H1 (cell line): ENCODE results near the gene MED12L. TPM values are rescaled to one million over a fixed set of nuclear protein-coding genes. Genes with fewer than 3 reads are reported as not detected.

Experiments
- CTCF ChIA-PET: fragments of 300-600 bp; sonication (Branson Sonifier 250); formaldehyde crosslinking; loops from one replicate; lab custom pipeline; 2021; ENCODE audit not compliant: partially characterized antibody; lab: Charles Lee
- POLR2A ChIA-PET: fragments of 300-600 bp; sonication (Branson Sonifier 250); formaldehyde crosslinking; loops from one replicate; lab custom pipeline; 2021; ENCODE audit warnings: inconsistent platforms; ENCODE audit not compliant: partially characterized antibody; lab: Charles Lee
- DNase-seq, 2 experiments: peaks; one replicate each; pipeline versions ENCODE4 v3.0.0 to v3.0.0-alpha.2; 2010 to 2022; ENCODE audit warnings: low spot score in 2 of 2, low read depth in 1 of 2, mixed read lengths in 1 of 2
- FAIRE-seq: peaks from 2 replicates; lab custom pipeline; 2011; peaks lifted over from hg19 to GRCh38; lab: Jason Lieb, UNC
- H2AFZ ChIP-seq: 2 replicates; pipeline ENCODE4 v1.8.1; 2012; ENCODE audit warnings: low read length, inconsistent platforms
- H2AK5ac ChIP-seq: 2 replicates; pipeline ENCODE4 v1.6.1; 2013; ENCODE audit warnings: low read depth, low read length
- H2BK120ac ChIP-seq: replicated peaks from 2 replicates; pipeline ENCODE3; 2013; ENCODE audit warnings: low read depth, low read length, inconsistent platforms
- H2BK12ac ChIP-seq: 2 replicates; pipeline ENCODE4 v1.6.1; 2013; ENCODE audit warnings: low read depth, low read length
- H2BK15ac ChIP-seq: 2 replicates; pipeline ENCODE4 v1.6.1; 2013; ENCODE audit warnings: low read length
- H2BK20ac ChIP-seq: 2 replicates; pipeline ENCODE4 v1.6.1; 2013; ENCODE audit warnings: low read length
- H2BK5ac ChIP-seq: 2 replicates; pipeline ENCODE4 v1.6.1; 2013; ENCODE audit warnings: low read depth, low read length
- H3K14ac ChIP-seq: 2 replicates; pipeline ENCODE4 v1.6.1; 2013; ENCODE audit warnings: inconsistent platforms; ENCODE audit not compliant: insufficient read length
- H3K18ac ChIP-seq: 2 replicates; pipeline ENCODE4 v1.6.1; 2013; ENCODE audit warnings: low read length; ENCODE audit errors: extremely low read depth
- H3K23ac ChIP-seq: 2 replicates; pipeline ENCODE4 v1.6.1; 2013; ENCODE audit warnings: inconsistent platforms; ENCODE audit not compliant: insufficient read length
- H3K23me2 ChIP-seq: 2 replicates; pipeline ENCODE4 v1.6.1; 2013; ENCODE audit warnings: low read depth, low read length
- H3K27ac ChIP-seq: 2 replicates; pipeline ENCODE4 v1.6.1; 2011; ENCODE audit warnings: low read depth, low read length, inconsistent platforms
- H3K27me3 ChIP-seq, 4 experiments: replicated peaks in 1 of 4; 1 replicate in 1 of 4; 2 replicates in 3 of 4; pipeline versions ENCODE4 v1.6.1 to v1.8.1; 2011 to 2013; ENCODE audit warnings: low read length in 3 of 4, mild to moderate bottlenecking in 3 of 4, inconsistent platforms in 2 of 4, mixed read lengths in 2 of 4, moderate library complexity in 1 of 4; ENCODE audit not compliant: control insufficient read depth in 3 of 4, insufficient read depth in 3 of 4; ENCODE audit errors: extremely low read depth in 1 of 4
- H3K36me3 ChIP-seq, 4 experiments: 2 replicates each; pipeline versions ENCODE4 v1.6.1 to v1.8.1; 2011 to 2013; ENCODE audit warnings: mild to moderate bottlenecking in 4 of 4, low read length in 3 of 4, moderate library complexity in 2 of 4, control low read depth in 1 of 4, inconsistent platforms in 1 of 4; ENCODE audit not compliant: insufficient read depth in 4 of 4, control insufficient read depth in 2 of 4
- H3K4ac ChIP-seq: replicated peaks from 2 replicates; pipeline ENCODE3; 2013; ENCODE audit warnings: low read length, low read depth, mixed read lengths, inconsistent platforms; ENCODE audit not compliant: insufficient read length
- H3K4me1 ChIP-seq, 4 experiments: replicated peaks in 1 of 4; 1 replicate in 1 of 4; 2 replicates in 3 of 4; pipeline versions ENCODE4 v1.6.1 to v1.8.1; 2011 to 2013; ENCODE audit warnings: low read length in 3 of 4, inconsistent platforms in 2 of 4, mixed read lengths in 1 of 4; ENCODE audit not compliant: insufficient read depth in 4 of 4, control insufficient read depth in 3 of 4
- H3K4me2 ChIP-seq, 2 experiments: 2 replicates each; pipeline versions ENCODE4 v1.6.1 to v1.8.1; 2011 to 2013; ENCODE audit warnings: low read depth in 2 of 2, low read length in 2 of 2, control low read depth in 1 of 2, inconsistent platforms in 1 of 2, mild to moderate bottlenecking in 1 of 2; ENCODE audit not compliant: insufficient read depth in 1 of 2
- H3K4me3 ChIP-seq, 4 experiments: fragments of 200-600, 300-600 bp in 1 of 4; sonication (generic), shearing (Covaris generic), sonication (Bioruptor Twin) in 1 of 4; 2 replicates each; pipeline versions ENCODE4 v1.5.1 to v1.8.1; 2011 to 2016; ENCODE audit warnings: low read length in 4 of 4, low read depth in 3 of 4, control low read depth in 2 of 4, inconsistent platforms in 2 of 4, mild to moderate bottlenecking in 2 of 4, mixed read lengths in 1 of 4, moderate library complexity in 1 of 4; ENCODE audit not compliant: insufficient read depth in 2 of 4; ENCODE audit errors: extremely low read depth in 1 of 4
- H3K56ac ChIP-seq: replicated peaks from 2 replicates; pipeline ENCODE3; 2013; ENCODE audit warnings: low read depth, mild to moderate bottlenecking, mixed read lengths, low read length, inconsistent platforms; ENCODE audit not compliant: insufficient read length
- H3K79me1 ChIP-seq: 2 replicates; pipeline ENCODE4 v1.6.1; 2013; ENCODE audit warnings: low read depth, low read length, control low read depth
- H3K79me2 ChIP-seq, 2 experiments: 2 replicates each; pipeline versions ENCODE4 v1.6.1 to v1.8.1; 2012 to 2013; ENCODE audit warnings: low read length in 2 of 2, mild to moderate bottlenecking in 2 of 2, inconsistent platforms in 1 of 2; ENCODE audit not compliant: insufficient read depth in 2 of 2, control insufficient read depth in 1 of 2
- H3K9ac ChIP-seq, 4 experiments: replicated peaks in 1 of 4; 1 replicate in 1 of 4; 2 replicates in 3 of 4; pipeline versions ENCODE4 v1.6.1 to v1.8.1; 2011 to 2013; ENCODE audit warnings: low read depth in 3 of 4, low read length in 3 of 4, control low read depth in 2 of 4, mild to moderate bottlenecking in 2 of 4, moderate library complexity in 2 of 4, inconsistent platforms in 1 of 4; ENCODE audit errors: extremely low read depth in 1 of 4
- H3K9me3 ChIP-seq, 2 experiments: 2 replicates each; pipeline versions ENCODE4 v1.6.1 to v1.8.1; 2012 to 2013; ENCODE audit warnings: mild to moderate bottlenecking in 2 of 2, moderate library complexity in 2 of 2, control low read depth in 1 of 2, inconsistent platforms in 1 of 2, low read depth in 1 of 2, low read length in 1 of 2, mixed read lengths in 1 of 2; ENCODE audit not compliant: insufficient read depth in 2 of 2
- H4K20me1 ChIP-seq, 2 experiments: replicated peaks in 1 of 2; 2 replicates each; pipeline versions ENCODE3 to v1.8.1; 2011 to 2013; ENCODE audit warnings: inconsistent platforms in 2 of 2, low read length in 2 of 2, mild to moderate bottlenecking in 1 of 2; ENCODE audit not compliant: insufficient read depth in 2 of 2, control insufficient read depth in 1 of 2
- H4K5ac ChIP-seq: 2 replicates; pipeline ENCODE4 v1.6.1; 2013; ENCODE audit warnings: low read length, low read depth, mixed read lengths, inconsistent platforms; ENCODE audit not compliant: insufficient read length
- H4K8ac ChIP-seq: 2 replicates; pipeline ENCODE4 v1.8.0; 2013; ENCODE audit warnings: mild to moderate bottlenecking, moderate library complexity, low read length, inconsistent platforms; ENCODE audit not compliant: insufficient read depth; ENCODE audit errors: extremely low read depth
- H4K91ac ChIP-seq: replicated peaks from 2 replicates; pipeline ENCODE3; 2013; ENCODE audit warnings: low read length, mixed read lengths, inconsistent platforms; ENCODE audit not compliant: insufficient read length
- ASH2L ChIP-seq: fragments of 200-600, 300-600 bp; sonication (generic); IDR thresholded peaks from one replicate; pipeline ENCODE4 v1.7.1; 2017; ENCODE audit warnings: low read length
- BCL11A ChIP-seq, 2 experiments: IDR thresholded peaks; one replicate each; pipeline ENCODE4 v1.6.1; 2011; ENCODE audit warnings: low read depth in 2 of 2, low read length in 2 of 2, mild to moderate bottlenecking in 2 of 2
- CBX5 ChIP-seq: fragments of 300-800, 300-1000 bp; sonication (generic); IDR thresholded peaks from 2 replicates; pipeline ENCODE4 v1.7.1; 2016; ENCODE audit warnings: antibody characterized with exemption, low read length, low read depth
- CTBP2 ChIP-seq: IDR thresholded peaks from 2 replicates; pipeline ENCODE4 v1.7.0; 2011; ENCODE audit warnings: borderline replicate concordance, mild to moderate bottlenecking, moderate library complexity, mixed read lengths, low read length; ENCODE audit not compliant: insufficient read depth, insufficient read length
- EGR1 ChIP-seq: IDR thresholded peaks from 2 replicates; pipeline ENCODE4 v1.6.1; 2011; ENCODE audit warnings: low read depth, low read length, borderline replicate concordance
- GABPA ChIP-seq: IDR thresholded peaks from 2 replicates; pipeline ENCODE4 v1.6.1; 2011; ENCODE audit warnings: mild to moderate bottlenecking, low read length, moderate library complexity, borderline replicate concordance; ENCODE audit not compliant: insufficient read depth
- GTF2F1 ChIP-seq: IDR thresholded peaks from 2 replicates; pipeline ENCODE4 v1.6.1; 2012; ENCODE audit warnings: low read depth, low read length, improper control_type of control experiment, borderline replicate concordance
- JUND ChIP-seq: IDR thresholded peaks from 2 replicates; pipeline ENCODE4 v1.6.1; 2011; ENCODE audit warnings: mild to moderate bottlenecking, improper control_type of control experiment, low read length
- KDM1A ChIP-seq: fragments of 200-600, 300-600 bp; sonication (generic); IDR thresholded peaks from 2 replicates; pipeline ENCODE4 v1.7.1; 2016; ENCODE audit warnings: mild to moderate bottlenecking, low read length, borderline replicate concordance
- NANOG ChIP-seq: IDR thresholded peaks from 2 replicates; pipeline ENCODE4 v1.6.1; 2011; ENCODE audit warnings: low read length, low read depth, mild to moderate bottlenecking, inconsistent platforms; ENCODE audit not compliant: insufficient read depth, poor library complexity, severe bottlenecking
- RFX5 ChIP-seq: IDR thresholded peaks from 2 replicates; pipeline ENCODE4 v1.6.1; 2011; ENCODE audit warnings: low read depth, low read length, improper control_type of control experiment, borderline replicate concordance
- SAP30 ChIP-seq: fragments of 300-600 bp; sonication (generic); IDR thresholded peaks from 2 replicates; pipeline ENCODE4 v1.7.1; 2012; ENCODE audit warnings: low read length, moderate library complexity, mild to moderate bottlenecking, inconsistent platforms; ENCODE audit not compliant: insufficient read depth, insufficient replicate concordance
- SIRT6 ChIP-seq: IDR thresholded peaks from one replicate; pipeline ENCODE4 v1.7.1; 2012; ENCODE audit warnings: low read length, inconsistent platforms
- TAF1 ChIP-seq: IDR thresholded peaks from 2 replicates; pipeline ENCODE4 v1.6.1; 2011; ENCODE audit warnings: mild to moderate bottlenecking, low read depth, low read length
- WGBS, 2 experiments: shearing (Covaris generic) in 1 of 2; methylation state at CpG; one replicate each; pipeline versions ENCODE4 v1.1.6 to v1.1.7; 2013 to 2015; ENCODE audit warnings: low lambda C conversion rate in 2 of 2, mixed read lengths in 2 of 2, inconsistent platforms in 1 of 2, low coverage in 1 of 2, missing lambda C conversion rate in 1 of 2; ENCODE audit not compliant: insufficient replicate concordance in 2 of 2, insufficient coverage in 1 of 2, insufficient read length in 1 of 2; ENCODE audit errors: extremely low coverage in 1 of 2, missing lambda C conversion rate in 1 of 2; 5-methylcytosine and 5-hydroxymethylcytosine counted together
- polyA plus RNA-seq, 7 experiments: library from polyadenylated mRNA; depleted of rRNA in 3 of 7; stranded (reverse) in 5 of 7; unstranded in 2 of 7; fragments of >200 nt in 5 of 7; fragments of 200-250 nt in 2 of 7; gene quantifications; 1 replicate in 5 of 7; 2 replicates in 1 of 7; 4 replicates in 1 of 7; pipeline versions ENCODE4 v1.2.1 to v1.2.3, GENCODE V29; 2011 to 2013; ENCODE audit warnings: missing spikeins in 2 of 7, mixed read lengths in 2 of 7
- total RNA-seq: library from RNA; stranded (reverse); fragmentation: NEBNext Ultra II Directional; extraction: Animal tissue kit (Norgen Biotek cat#: 25700); gene quantifications from 2 replicates; pipeline ENCODE4 v1.2.1, GENCODE V29; 2021

Gene MED12L
- total and polyA plus RNA-seq, 2 of the 8 experiments (the other 6 are each of a cell fraction or from before 2014, with no cell fraction given), result 3.6 to 26.2 TPM

DNA sequence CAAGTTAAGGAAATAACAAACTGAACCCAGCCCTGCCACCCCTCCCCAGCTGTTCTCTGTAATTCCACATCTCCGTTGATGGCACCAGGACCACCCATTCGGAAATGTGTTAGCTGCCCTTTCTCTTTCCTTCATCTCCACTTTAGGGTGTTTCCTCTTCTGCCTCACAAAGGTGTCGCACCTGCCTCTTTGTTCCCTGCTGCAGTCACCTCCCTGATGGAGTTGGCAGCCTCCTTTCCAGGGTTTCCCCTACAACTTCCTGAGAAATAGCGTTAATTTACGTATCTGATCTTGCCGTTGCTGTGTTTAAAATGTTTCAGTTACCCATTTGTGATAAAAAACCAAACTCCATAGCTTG is 60.2 kb downstream of the MED12L start:
- Histone ChIP-seq H4K5ac (no peak overlapping the region), H2BK120ac (no peak overlapping the region), H3K4me2 (peak overlapping the region in 1 of 2 experiments; percentile 21; a peak in 2 of 4 replicates), H2AK5ac (no peak overlapping the region), H3K79me1 (no peaks in the 10 kb centered on the region), H3K36me3 (no peaks in the 10 kb centered on the region), H3K23me2 (no peaks in the 10 kb centered on the region), H3K4me3 (no peak overlapping the region), H2AFZ (no peak overlapping the region), H3K9ac (no peak overlapping the region), H3K79me2 (0 out of 4 replicates have a peak, but pooled peaks cover 0 to 6% of the 10 kb centered on the region in 2 experiments), H3K23ac (no peak overlapping the region), H3K18ac (no peak overlapping the region), H4K20me1 (no peaks in the 10 kb centered on the region), H3K14ac (no peak overlapping the region), H3K27ac (no peak overlapping the region), H3K9me3 (no peaks in the 10 kb centered on the region), H3K4ac (no peak overlapping the region), H4K8ac (no peak overlapping the region), H2BK5ac (no peak overlapping the region; the same call in 1 of the 2 replicates), H3K27me3 (no peaks in the 10 kb centered on the region), H4K91ac (no peak overlapping the region), H2BK15ac (no peak overlapping the region), H2BK20ac (no peak overlapping the region), H3K4me1 (peaks cover 2 to 14% (median 8%) of the 10 kb centered on the region in 4 experiments; a peak in 6 of 7 replicates), H3K56ac (no peak overlapping the region), H2BK12ac (no peak overlapping the region)
- WGBS, 2 experiments, result 22% methylated on average over 6 of the region's 6 CpGs; no CpG with 5 or more reads in 1 of the 2 experiments
- DNase-seq (no peak), FAIRE-seq (no peak)
- ChIA-PET POLR2A (interaction anchor here (1.3 to 1.4 kb wide), 2 partner anchors 10 to 61 kb away, joined by 3 to 5 read pairs; partner anchors contain the start of gene MED12L), CTCF (interaction anchor here (0.7 to 8.9 kb wide), 30 partner anchors 10 to 424 kb away, joined by 3 to 99 read pairs (median 5); partner anchors contain the start of gene MED12L)
- TF ChIP-seq CBX5 (no peak), TAF1 (no peak), BCL11A (IDR thresholded peaks at IDR 0.05; ENCODE audit: low read depth in 2 of 2, low read length in 2 of 2) (no peak), SAP30 (no peak), EGR1 (no peak), SIRT6 (no peak), ASH2L (no peak), GABPA (no peak), RFX5 (no peak), NANOG (no peak), GTF2F1 (no peak), KDM1A (no peak), JUND (no peak), CTBP2 (no peak)
